CD4-positive, alpha-beta T cell (primary cell): ENCODE results near the gene STIM1. TPM values are rescaled to one million over a fixed set of nuclear protein-coding genes. Genes with fewer than 3 reads are reported as not detected.
"Not testable (repeated sequence)": the region's sequence is repeated elsewhere in the genome, so short reads cannot be mapped to it uniquely, and the experiment has no call there.

Experiments
- ATAC-seq: fragments of 200-7000 bp; cut with Tn5 transposase; one replicate; pipeline ENCODE4 v1.10.0; 2022; ENCODE audit warnings: mild to moderate bottlenecking; ENCODE audit not compliant: poor library complexity
- CTCF ChIA-PET: fragments of 350-600 bp; sonication (Branson Sonifier 250); formaldehyde crosslinking; loops from one replicate; lab custom pipeline; 2021; ENCODE audit warnings: antibody characterized with exemption, inconsistent platforms; lab: Charles Lee
- POLR2A ChIA-PET: fragments of 350-600 bp; sonication (Branson Sonifier 250); formaldehyde crosslinking; loops from one replicate; lab custom pipeline; 2021; ENCODE audit warnings: antibody characterized with exemption, inconsistent platforms; lab: Charles Lee
- DNase-seq, 14 experiments: peaks; one replicate each; pipeline ENCODE4 v3.0.0-alpha.2; 2013 to 2020; ENCODE audit warnings: mixed read lengths in 2 of 14
- H3K27ac ChIP-seq, 2 donors: one replicate each; pipeline versions ENCODE4 v1.5.1 to v1.7.0; 2013; ENCODE audit warnings: low read length in 2 of 2, low read depth in 1 of 2, mild to moderate bottlenecking in 1 of 2
- H3K27me3 ChIP-seq, 2 experiments: 1 replicate in 1 of 2; 2 replicates in 1 of 2; pipeline versions ENCODE4 v1.6.1 to v1.7.0; 2013; ENCODE audit warnings: low read length in 2 of 2, control low read depth in 1 of 2, mild to moderate bottlenecking in 1 of 2, moderate library complexity in 1 of 2; ENCODE audit not compliant: insufficient read depth in 2 of 2, control insufficient read depth in 1 of 2
- H3K36me3 ChIP-seq: one replicate; pipeline ENCODE4 v1.6.1; 2013; ENCODE audit warnings: low read length, control low read depth; ENCODE audit not compliant: insufficient read depth
- H3K4me1 ChIP-seq: one replicate; pipeline ENCODE4 v1.6.1; 2013; ENCODE audit warnings: low read length, control low read depth; ENCODE audit not compliant: insufficient read depth
- H3K4me3 ChIP-seq: one replicate; pipeline ENCODE4 v1.5.1; 2013; ENCODE audit warnings: mild to moderate bottlenecking, low read length, moderate library complexity
- H3K9me3 ChIP-seq, 2 experiments: 1 replicate in 1 of 2; 2 replicates in 1 of 2; pipeline versions ENCODE4 v1.6.1 to v1.7.0; 2013; ENCODE audit warnings: low read length in 2 of 2, mild to moderate bottlenecking in 2 of 2, control low read depth in 1 of 2, moderate library complexity in 1 of 2; ENCODE audit not compliant: control insufficient read depth in 1 of 2, insufficient read depth in 1 of 2
- H3K27ac Mint-ChIP-seq: one replicate; pipeline ENCODE4 v1.8.0; 2020; ENCODE audit warnings: mixed read lengths
- H3K27me3 Mint-ChIP-seq: one replicate; pipeline ENCODE4 v1.8.0; 2021; ENCODE audit warnings: mixed read lengths
- H3K36me3 Mint-ChIP-seq: one replicate; pipeline ENCODE4 v1.8.0; 2021; ENCODE audit warnings: low read depth, mixed read lengths
- H3K4me1 Mint-ChIP-seq: one replicate; pipeline ENCODE4 v1.8.0; 2021; ENCODE audit warnings: low read depth, mixed read lengths
- H3K4me3 Mint-ChIP-seq: one replicate; pipeline ENCODE4 v1.8.0; 2020; ENCODE audit warnings: mild to moderate bottlenecking, mixed read lengths
- H3K9me3 Mint-ChIP-seq: one replicate; pipeline ENCODE4 v1.8.0; 2020; ENCODE audit warnings: mixed read lengths
- CTCF ChIP-seq: fragments of 200-600 bp; IDR thresholded peaks from one replicate; pipeline ENCODE4 v1.8.0; 2022; ENCODE audit warnings: antibody characterized with exemption, mild to moderate bottlenecking
- intact Hi-C, 2 experiments: fragments of 100-400 bp; cut with DNase I in 1 of 2; cut with micrococcal nuclease in 1 of 2; formaldehyde crosslinking; loops; one replicate each; pipeline versions ENCODE4 v1.15.1 to v1.9.0; 2023 to 2025; cut with DNase I, micrococcal nuclease
- total RNA-seq, 174 experiments: library from RNA in 2 of 174; stranded (reverse) in 2 of 174; gene quantifications; one replicate each; pipeline ENCODE4 v1.2.3 and lab custom pipeline; 2021 to 2026

STIM1 gene
- total RNA-seq, 2 experiments from 2014 or later, result 89.0 to 94.9 TPM

GRCh38 chr11:3859373-3859881 is 4.0 kb downstream of the STIM1 start:
- Histone ChIP-seq H3K9me3 (no peaks in the 10 kb centered on the region), H3K27me3 (no peaks in the 10 kb centered on the region), H3K4me3 (peak overlapping the region; percentile 95), H3K27ac (peak overlapping the region; percentile 29 to 51), H3K4me1 (peaks cover 76% of the 10 kb centered on the region), H3K36me3 (peaks cover 2% of the 10 kb centered on the region)
- ChIA-PET POLR2A (interaction anchor here (0.6 to 1.9 kb wide), 10 partner anchors 9 to 208 kb away, joined by 3 to 9 read pairs (median 4); partner anchors contain the start of gene RHOG), CTCF (interaction anchor here (1.1 to 4.7 kb wide), 9 partner anchors 10 to 213 kb away, joined by 3 to 21 read pairs (median 5); no protein-coding TSS in a partner anchor)
- H3K4me1 Mint-ChIP-seq, result peaks cover 80% of the 10 kb centered on the region
- peak overlapping the region; percentile 99 for H3K27ac Mint-ChIP-seq
- intact Hi-C loops, result loop anchor here (5.0 kb wide), 2 partner anchors 43 to 128 kb away; no protein-coding TSS in a partner anchor
- peak overlapping the region; percentile 84 for H3K4me3 Mint-ChIP-seq
- peaks cover 20% of the 10 kb centered on the region for H3K36me3 Mint-ChIP-seq
- H3K9me3 Mint-ChIP-seq, result no peaks in the 10 kb centered on the region
- peak in 3 of 14 experiments; percentile 35 to 55 (median 44) for DNase-seq
- ATAC-seq, result no peak
- no peak for TF ChIP-seq CTCF
- H3K27me3 Mint-ChIP-seq, result no peaks in the 10 kb centered on the region

DNA sequence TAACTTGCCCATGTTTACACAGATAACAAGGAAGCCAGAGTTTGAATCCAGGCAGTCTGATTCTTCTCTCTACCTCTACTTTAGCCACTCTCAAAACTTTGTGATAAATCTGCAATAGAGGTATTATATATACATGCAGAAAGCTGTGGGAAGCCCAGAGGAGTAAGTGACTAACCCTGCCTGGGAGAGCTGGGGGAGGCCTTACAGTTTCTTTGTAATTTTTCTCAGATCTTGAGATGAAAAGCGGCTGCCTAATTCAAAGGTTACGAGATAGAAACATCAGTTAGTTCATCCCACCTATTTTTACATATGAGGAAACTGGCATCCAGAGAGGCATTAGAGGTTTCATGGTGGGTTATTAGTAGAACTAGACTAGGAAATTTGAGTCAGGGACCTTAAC is 4.9 kb downstream of the STIM1 start:
- no peaks in the 10 kb centered on the region for H3K27me3 Mint-ChIP-seq
- peaks cover 2% of the 10 kb centered on the region for H3K36me3 ChIP-seq
- intact Hi-C loops, result no loop called here
- no peaks in the 10 kb centered on the region for H3K9me3 ChIP-seq
- peak; percentile 44 for ATAC-seq
- POLR2A ChIA-PET, result interaction anchor here (0.7 to 2.0 kb wide), 7 partner anchors 8 to 207 kb away, joined by 3 to 12 read pairs (median 4); partner anchors contain the start of gene RHOG
- TF ChIP-seq CTCF, result no peak
- DNase-seq, result peak in 4 of 14 experiments; percentile 32 to 64 (median 54)
- peak overlapping the region; percentile 30 for H3K4me3 ChIP-seq
- H3K9me3 Mint-ChIP-seq, result no peaks in the 10 kb centered on the region
- peaks cover 83% of the 10 kb centered on the region for H3K4me1 Mint-ChIP-seq
- H3K4me3 Mint-ChIP-seq, result peak overlapping the region; percentile 84
- H3K4me1 ChIP-seq, result peaks cover 81% of the 10 kb centered on the region
- peaks cover 13% of the 10 kb centered on the region for H3K36me3 Mint-ChIP-seq
- H3K27ac ChIP-seq, result peak overlapping the region in 1 of 2 donors; percentile 51
- H3K27ac Mint-ChIP-seq, result peak overlapping the region; percentile 99
- no peaks in the 10 kb centered on the region for H3K27me3 ChIP-seq
- CTCF ChIA-PET, result interaction anchor here (1.2 to 4.7 kb wide), 9 partner anchors 11 to 212 kb away, joined by 3 to 21 read pairs (median 5); no protein-coding TSS in a partner anchor

- H3K27me3 ChIP-seq, intact Hi-C loops, H3K9me3 Mint-ChIP-seq, H3K27me3 Mint-ChIP-seq, H3K36me3 ChIP-seq, H3K9me3 ChIP-seq: not testable (repeated sequence)
- ChIA-PET POLR2A (interaction anchor here (0.9 to 2.0 kb wide), 5 partner anchors 10 to 212 kb away, joined by 3 to 12 read pairs (median 4); partner anchors contain the start of gene RHOG), CTCF (interaction anchor here (1.2 to 4.7 kb wide), 8 partner anchors 12 to 211 kb away, joined by 3 to 21 read pairs (median 4); no protein-coding TSS in a partner anchor)
- ATAC-seq (peak; percentile 80), DNase-seq (peak in 6 of 14 experiments; percentile 20 to 66 (median 52))
- Mint-ChIP-seq H3K36me3 (peaks cover 13% of the 10 kb centered on the region), H3K4me1 (peaks cover 89% of the 10 kb centered on the region), H3K4me3 (peak overlapping the region; percentile 84), H3K27ac (peak overlapping the region; percentile 99)
- Histone ChIP-seq H3K4me1 (peaks cover 87% of the 10 kb centered on the region), H3K4me3 (peak overlapping the region; percentile 30), H3K27ac (peak overlapping the region in 1 of 2 donors; percentile 51)
These were observed 5.5 kb downstream of the STIM1 start for GRCh38 chr11:3860898-3861393.
